HG03103 (cell line): ENCODE data around the gene ZBTB4.

Experiments
- ATAC-seq: cut with Tn5 transposase; IDR thresholded peaks from one replicate; pipeline ENCODE4 v1.9.1; 2021; ENCODE audit warnings: low read depth; ENCODE audit not compliant: unreplicated experiment

Gene ZBTB4

GRCh38 chr17:7479213-7480088, at the start of gene ZBTB4:
Gene ZBTB4 (minus strand): TSS chr17:7479631. CDS start chr17:7466801, 12,830 bp downstream.
- no peak for ATAC-seq

- no peak for ATAC-seq
Measured at GRCh38 chr17:7528842-7529241, 49.4 kb upstream of the ZBTB4 start.

- no peak for ATAC-seq
Measured at GRCh38 chr17:7523033-7523432, 43.6 kb upstream of the ZBTB4 start.

GRCh38 chr17:7515911-7516610, 36.6 kb upstream of the ZBTB4 start:
- no peak for ATAC-seq

- no peak for ATAC-seq
Measured at GRCh38 chr17:7513850-7514419, 34.5 kb upstream of the ZBTB4 start.

GRCh38 chr17:7512824-7513540, 33.6 kb upstream of the ZBTB4 start:
- no peak for ATAC-seq

GRCh38 chr17:7512105-7512504, 32.7 kb upstream of the ZBTB4 start:
- no peak for ATAC-seq

- no peak for ATAC-seq
Measured at GRCh38 chr17:7511108-7511507, 31.7 kb upstream of the ZBTB4 start.

GRCh38 chr17:7509937-7510336, 30.5 kb upstream of the ZBTB4 start:
- no peak for ATAC-seq

- no peak for ATAC-seq
Measured at GRCh38 chr17:7508846-7509245, 29.4 kb upstream of the ZBTB4 start.

- ATAC-seq = no peak
Measured at GRCh38 chr17:7508145-7508544, 28.7 kb upstream of the ZBTB4 start.

- no peak for ATAC-seq
Measured at GRCh38 chr17:7503521-7503920, 24.1 kb upstream of the ZBTB4 start.

- ATAC-seq = no peak
Measured at GRCh38 chr17:7502987-7503386, 23.6 kb upstream of the ZBTB4 start.

- no peak for ATAC-seq
Measured at GRCh38 chr17:7502171-7502847, 22.9 kb upstream of the ZBTB4 start.

- no peak for ATAC-seq
Measured at GRCh38 chr17:7501729-7502128, 22.3 kb upstream of the ZBTB4 start.

GRCh38 chr17:7499161-7499560, 19.7 kb upstream of the ZBTB4 start:
- no peak for ATAC-seq

- no peak for ATAC-seq
Measured at GRCh38 chr17:7497636-7498035, 18.2 kb upstream of the ZBTB4 start.

GRCh38 chr17:7497228-7497627, 17.8 kb upstream of the ZBTB4 start:
- ATAC-seq = no peak

- ATAC-seq = no peak
Measured at GRCh38 chr17:7496470-7497183, 17.2 kb upstream of the ZBTB4 start.
